ENCODE data around the gene FLT3.

FLT3 gene

DNA sequence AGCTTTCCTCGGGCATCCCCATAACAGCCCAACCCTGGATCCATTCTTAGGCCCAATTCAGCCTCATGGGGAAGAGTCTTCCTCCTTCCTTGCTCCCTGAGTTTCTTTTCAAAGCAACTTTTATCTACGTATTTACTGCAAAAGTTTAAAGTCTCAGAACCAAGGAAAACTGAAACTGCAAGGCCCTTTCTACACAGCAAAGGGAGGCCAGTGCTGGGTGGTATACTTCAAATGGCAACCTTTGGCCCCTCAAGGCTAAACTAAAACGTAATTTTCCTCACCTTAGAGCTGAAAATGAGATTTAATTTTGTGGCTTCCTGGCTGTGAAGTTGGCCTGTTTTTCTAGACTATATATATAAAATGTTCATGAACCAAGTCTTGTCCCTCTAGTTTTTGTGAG, 136.9 kb downstream of the FLT3 start:
- Histone ChIP-seq H3K27ac (no peak overlapping the region), H3K9me3 (ENCODE audit: low read depth, low read length) (no peaks in the 10 kb centered on the region), H3K36me3 (ENCODE audit: insufficient read depth, low read length) (no peaks in the 10 kb centered on the region), H3K9ac (ENCODE audit: insufficient read length) (no peak overlapping the region), H3K4me3 (no peak overlapping the region)
- no peak for TF ChIP-seq POLR2AphosphoS5 (IDR thresholded peaks at IDR 0.05; ENCODE audit: borderline replicate concordance, low read depth, low read length)
- TF ChIP-seq FOXP2 (optimal IDR thresholded peaks at IDR 0.05; ENCODE audit: control extremely low read depth, extremely low read length, insufficient read depth): no peak
- TF ChIP-seq EZH2 (IDR thresholded peaks at IDR 0.05): no peak
- DNase-seq (ENCODE audit: low read depth, low spot score): no peak

GRCh38 chr13:27962982-27963381, 137.4 kb downstream of the FLT3 start:
- no peaks in the 10 kb centered on the region for H3K36me3 ChIP-seq (ENCODE audit: insufficient read depth, low read length)
- no peak for TF ChIP-seq POLR2AphosphoS5 (IDR thresholded peaks at IDR 0.05; ENCODE audit: borderline replicate concordance, low read depth, low read length)
- no peak for TF ChIP-seq EZH2 (IDR thresholded peaks at IDR 0.05)
- TF ChIP-seq FOXP2 (optimal IDR thresholded peaks at IDR 0.05; ENCODE audit: control extremely low read depth, extremely low read length, insufficient read depth): no peak
- no peak overlapping the region for H3K27ac ChIP-seq
- no peak overlapping the region for H3K9ac ChIP-seq (ENCODE audit: insufficient read length)
- H3K4me3 ChIP-seq: no peak overlapping the region
- no peaks in the 10 kb centered on the region for H3K9me3 ChIP-seq (ENCODE audit: low read depth, low read length)
- no peak for DNase-seq (ENCODE audit: low read depth, low spot score)

DNA sequence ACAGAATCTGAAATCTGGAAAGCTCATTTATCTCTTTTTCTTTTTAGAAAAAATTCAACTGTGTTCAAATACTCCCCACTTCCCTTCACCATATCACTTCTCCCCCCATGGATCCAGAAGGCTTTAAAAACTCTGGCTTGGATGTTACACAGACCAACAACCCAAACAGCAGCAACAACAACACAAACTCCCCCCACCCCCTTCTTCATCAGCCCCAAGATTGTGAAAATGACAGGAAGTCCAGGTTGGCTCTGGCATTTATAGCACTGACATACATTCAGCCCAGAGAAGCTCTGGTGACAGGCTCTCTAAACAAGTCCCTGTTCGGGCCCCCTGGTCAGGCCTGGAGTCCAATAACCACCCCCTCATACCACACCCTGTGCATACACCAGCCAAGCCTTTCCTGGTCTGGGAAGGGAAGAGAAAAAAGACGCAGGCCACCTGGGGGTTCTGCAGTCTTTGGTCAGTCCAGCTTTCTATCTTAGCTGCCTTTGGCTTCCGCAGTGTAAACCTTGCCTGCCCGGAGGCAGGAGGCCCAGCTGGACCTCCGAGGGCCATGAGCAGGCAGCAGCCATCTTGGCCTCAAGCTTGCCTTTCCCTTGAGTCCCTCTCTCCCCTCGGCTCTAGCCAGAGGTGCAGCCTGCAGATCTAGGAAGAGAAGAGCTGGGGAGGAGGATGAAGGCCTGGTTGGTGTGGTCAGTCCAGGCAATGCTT, 138.1 kb downstream of the FLT3 start:
- H3K9me3 ChIP-seq (ENCODE audit: low read depth, low read length): no peaks in the 10 kb centered on the region
- H3K4me3 ChIP-seq: no peak overlapping the region
- TF ChIP-seq EZH2 (IDR thresholded peaks at IDR 0.05) (no peak), FOXP2 (optimal IDR thresholded peaks at IDR 0.05; ENCODE audit: control extremely low read depth, extremely low read length, insufficient read depth) (no peak), POLR2AphosphoS5 (IDR thresholded peaks at IDR 0.05; ENCODE audit: borderline replicate concordance, low read depth, low read length) (no peak)
- no peaks in the 10 kb centered on the region for H3K36me3 ChIP-seq (ENCODE audit: insufficient read depth, low read length)
- no peak for DNase-seq (ENCODE audit: low read depth, low spot score)
- H3K9ac ChIP-seq (ENCODE audit: insufficient read length): no peak overlapping the region
- no peak overlapping the region for H3K27ac ChIP-seq

- no peaks in the 10 kb centered on the region for H3K36me3 ChIP-seq (ENCODE audit: insufficient read depth, low read length)
- no peak for DNase-seq (ENCODE audit: low read depth, low spot score)
- peak overlapping the region; percentile 62 for H3K4me3 ChIP-seq
- no peak overlapping the region for H3K27ac ChIP-seq
- no peak overlapping the region for H3K9ac ChIP-seq (ENCODE audit: insufficient read length)
- no peak for TF ChIP-seq EZH2 (IDR thresholded peaks at IDR 0.05)
- no peak for TF ChIP-seq POLR2AphosphoS5 (IDR thresholded peaks at IDR 0.05; ENCODE audit: borderline replicate concordance, low read depth, low read length)
- TF ChIP-seq FOXP2 (optimal IDR thresholded peaks at IDR 0.05; ENCODE audit: control extremely low read depth, extremely low read length, insufficient read depth): no peak
- H3K9me3 ChIP-seq (ENCODE audit: low read depth, low read length): no peaks in the 10 kb centered on the region
These were observed 138.9 kb downstream of the FLT3 start for GRCh38 chr13:27961227-27962085.

- no peak for DNase-seq (ENCODE audit: low read depth, low spot score)
- Histone ChIP-seq H3K27ac (no peak overlapping the region), H3K4me3 (peak overlapping the region; percentile 62), H3K36me3 (ENCODE audit: insufficient read depth, low read length) (no peaks in the 10 kb centered on the region), H3K9me3 (ENCODE audit: low read depth, low read length) (no peaks in the 10 kb centered on the region), H3K9ac (ENCODE audit: insufficient read length) (no peak overlapping the region)
- no peak for TF ChIP-seq FOXP2 (optimal IDR thresholded peaks at IDR 0.05; ENCODE audit: control extremely low read depth, extremely low read length, insufficient read depth)
- TF ChIP-seq POLR2AphosphoS5 (IDR thresholded peaks at IDR 0.05; ENCODE audit: borderline replicate concordance, low read depth, low read length): no peak
- peak; percentile 42 for TF ChIP-seq EZH2 (IDR thresholded peaks at IDR 0.05)
These were observed 139.8 kb downstream of the FLT3 start for GRCh38 chr13:27960362-27961226.

GRCh38 chr13:27959976-27960361, 140.4 kb downstream of the FLT3 start:
- no peak for DNase-seq (ENCODE audit: low read depth, low spot score)
- H3K27ac ChIP-seq: no peak overlapping the region
- peak overlapping the region; percentile 62 for H3K4me3 ChIP-seq
- no peaks in the 10 kb centered on the region for H3K9me3 ChIP-seq (ENCODE audit: low read depth, low read length)
- no peak overlapping the region for H3K9ac ChIP-seq (ENCODE audit: insufficient read length)
- H3K36me3 ChIP-seq (ENCODE audit: insufficient read depth, low read length): no peaks in the 10 kb centered on the region
- TF ChIP-seq POLR2AphosphoS5 (IDR thresholded peaks at IDR 0.05; ENCODE audit: borderline replicate concordance, low read depth, low read length) (no peak), FOXP2 (optimal IDR thresholded peaks at IDR 0.05; ENCODE audit: control extremely low read depth, extremely low read length, insufficient read depth) (no peak), EZH2 (IDR thresholded peaks at IDR 0.05) (no peak)

DNA sequence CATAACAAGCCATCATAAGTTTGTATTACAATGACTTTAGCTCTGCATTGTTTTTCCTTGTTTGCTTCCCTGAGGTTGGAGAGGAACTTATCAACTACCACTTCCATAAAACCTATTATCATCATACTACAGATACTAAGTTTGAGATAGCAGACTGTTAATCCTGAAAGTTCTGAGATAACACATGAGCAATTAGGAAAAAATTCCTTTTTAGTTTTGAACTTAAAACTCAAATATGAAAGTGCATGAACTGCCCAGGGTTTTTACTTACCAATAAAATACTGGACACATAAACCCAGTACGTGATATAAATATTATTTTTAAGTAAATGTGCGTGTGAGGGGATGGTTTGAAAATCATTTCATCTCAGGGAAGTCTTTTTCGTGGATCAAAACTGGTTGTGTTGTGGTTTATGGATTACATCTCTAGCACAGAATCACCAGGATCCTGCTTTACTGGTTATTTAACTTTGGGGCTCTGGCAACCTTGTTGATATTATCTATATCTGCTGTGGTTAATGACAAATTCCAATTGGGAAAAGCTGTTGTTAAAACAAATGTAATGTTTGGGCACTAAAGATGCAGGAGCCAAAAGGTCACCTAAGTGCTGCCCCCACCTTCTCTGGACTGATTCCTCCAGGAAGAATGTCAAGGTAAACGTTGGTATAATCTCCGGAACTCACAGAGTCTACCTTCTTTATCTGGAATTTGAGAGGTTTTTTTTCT, 143.6 kb downstream of the FLT3 start:
- Histone ChIP-seq H3K36me3 (ENCODE audit: insufficient read depth, low read length) (no peaks in the 10 kb centered on the region), H3K27ac (no peak overlapping the region), H3K9ac (ENCODE audit: insufficient read length) (no peak overlapping the region), H3K4me3 (no peak overlapping the region), H3K9me3 (ENCODE audit: low read depth, low read length) (no peaks in the 10 kb centered on the region)
- no peak for DNase-seq (ENCODE audit: low read depth, low spot score)
- TF ChIP-seq EZH2 (IDR thresholded peaks at IDR 0.05): no peak
- TF ChIP-seq FOXP2 (optimal IDR thresholded peaks at IDR 0.05; ENCODE audit: control extremely low read depth, extremely low read length, insufficient read depth): no peak
- no peak for TF ChIP-seq POLR2AphosphoS5 (IDR thresholded peaks at IDR 0.05; ENCODE audit: borderline replicate concordance, low read depth, low read length)

Data from SK-N-MC (cell line).